HepG2 (cell line): ENCODE data around the gene PDCL3. TPM values are rescaled to one million over a fixed set of nuclear protein-coding genes. Genes with fewer than 3 reads are reported as not detected.

Experiments
- HOXA3 ChIP-seq: sonication (generic); formaldehyde crosslinking; IDR thresholded peaks from 2 replicates; pipeline ENCODE4 v1.5.0; 2020; ENCODE audit warnings: missing genetic modification reagents
- NRL ChIP-seq: sonication (generic); formaldehyde crosslinking; IDR thresholded peaks from 2 replicates; pipeline ENCODE4 v1.5.0; 2020; ENCODE audit warnings: missing genetic modification reagents, mild to moderate bottlenecking, moderate library complexity, borderline replicate concordance
- PHF5A ChIP-seq: IDR thresholded peaks from one replicate; pipeline ENCODE4 v1.6.1; 2018; ENCODE audit warnings: low read depth, missing genetic modification reagents; ENCODE audit not compliant: unreplicated experiment
- TAF1 ChIP-seq: sonication (generic); formaldehyde crosslinking; IDR thresholded peaks from 2 replicates; pipeline ENCODE4 v1.4.0; 2020; ENCODE audit warnings: missing genetic modification reagents
- ZNF138 ChIP-seq: sonication (generic); formaldehyde crosslinking; IDR thresholded peaks from 2 replicates; pipeline ENCODE4 v1.5.0; 2020; ENCODE audit warnings: mild to moderate bottlenecking, low read depth, missing genetic modification reagents
- ZNF205 ChIP-seq: IDR thresholded peaks from 2 replicates; pipeline ENCODE4 v1.6.1; 2018; ENCODE audit warnings: missing biosample characterization, missing genetic modification reagents
- ZNF354B ChIP-seq: sonication (generic); formaldehyde crosslinking; IDR thresholded peaks from 2 replicates; pipeline ENCODE4 v1.8.0; 2022; ENCODE audit warnings: mild to moderate bottlenecking, missing genetic modification reagents
- ZNF510 ChIP-seq: sonication (generic); formaldehyde crosslinking; IDR thresholded peaks from 2 replicates; pipeline ENCODE4 v1.4.0; 2020; ENCODE audit warnings: low read depth, mild to moderate bottlenecking, missing genetic modification reagents
- ZNF780A ChIP-seq: sonication (generic); formaldehyde crosslinking; IDR thresholded peaks from 2 replicates; pipeline ENCODE4 v1.8.0; 2022; ENCODE audit warnings: mild to moderate bottlenecking, missing genetic modification reagents, moderate library complexity
- polyA plus RNA-seq, 8 experiments: library from polyadenylated mRNA; depleted of rRNA in 3 of 8; stranded (reverse) in 7 of 8; unstranded in 1 of 8; fragments of >200 nt; fragmentation: Illumina TruSeq in 4 of 8; extraction: Trizol in 4 of 8; gene quantifications; 2 replicates each; pipeline versions ENCODE4 v1.2.1 to v1.2.3, GENCODE V29; 2011 to 2016; ENCODE audit warnings: low read depth in 4 of 8, missing spikeins in 1 of 8, mixed read lengths in 1 of 8; ENCODE audit not compliant: insufficient read depth in 1 of 8
- total RNA-seq, 5 experiments: library from RNA; depleted of rRNA; stranded (reverse); fragments of >200 nt; fragmentation: Illumina TruSeq; extraction: Trizol; gene quantifications; 2 replicates each; pipeline ENCODE4 v1.2.3, GENCODE V29; 2016; ENCODE audit warnings: low read depth in 1 of 5
- TF ChIP-seq, protein P1 (sequence below): IDR thresholded peaks from 2 replicates; pipeline ENCODE4 v1.6.1; 2016; ENCODE audit warnings: control low read depth
- TF ChIP-seq, protein P2 (sequence below): sonication (generic); formaldehyde crosslinking; IDR thresholded peaks from 2 replicates; pipeline ENCODE4 v1.4.0; 2020; ENCODE audit warnings: mild to moderate bottlenecking, missing genetic modification reagents
- TF ChIP-seq, protein P3 (sequence below): sonication (generic); formaldehyde crosslinking; IDR thresholded peaks from 2 replicates; pipeline ENCODE4 v1.8.0; 2022; ENCODE audit warnings: missing genetic modification reagents, mild to moderate bottlenecking, inconsistent platforms, borderline replicate concordance
- TF ChIP-seq, protein P4 (sequence below): sonication (generic); formaldehyde crosslinking; IDR thresholded peaks from 2 replicates; pipeline ENCODE4 v1.4.0; 2020; ENCODE audit warnings: mild to moderate bottlenecking, missing genetic modification reagents
- TF ChIP-seq, protein P5 (sequence below): IDR thresholded peaks from 2 replicates; pipeline ENCODE4 v1.6.1; 2016; ENCODE audit warnings: mild to moderate bottlenecking, missing biosample characterization, missing genetic modification reagents

The PDCL3 gene
- total and polyA plus RNA-seq, 2 of the 13 experiments (the other 11 are each of a cell fraction or from before 2014, with no cell fraction given), result 14.4 to 24.4 TPM

DNA sequence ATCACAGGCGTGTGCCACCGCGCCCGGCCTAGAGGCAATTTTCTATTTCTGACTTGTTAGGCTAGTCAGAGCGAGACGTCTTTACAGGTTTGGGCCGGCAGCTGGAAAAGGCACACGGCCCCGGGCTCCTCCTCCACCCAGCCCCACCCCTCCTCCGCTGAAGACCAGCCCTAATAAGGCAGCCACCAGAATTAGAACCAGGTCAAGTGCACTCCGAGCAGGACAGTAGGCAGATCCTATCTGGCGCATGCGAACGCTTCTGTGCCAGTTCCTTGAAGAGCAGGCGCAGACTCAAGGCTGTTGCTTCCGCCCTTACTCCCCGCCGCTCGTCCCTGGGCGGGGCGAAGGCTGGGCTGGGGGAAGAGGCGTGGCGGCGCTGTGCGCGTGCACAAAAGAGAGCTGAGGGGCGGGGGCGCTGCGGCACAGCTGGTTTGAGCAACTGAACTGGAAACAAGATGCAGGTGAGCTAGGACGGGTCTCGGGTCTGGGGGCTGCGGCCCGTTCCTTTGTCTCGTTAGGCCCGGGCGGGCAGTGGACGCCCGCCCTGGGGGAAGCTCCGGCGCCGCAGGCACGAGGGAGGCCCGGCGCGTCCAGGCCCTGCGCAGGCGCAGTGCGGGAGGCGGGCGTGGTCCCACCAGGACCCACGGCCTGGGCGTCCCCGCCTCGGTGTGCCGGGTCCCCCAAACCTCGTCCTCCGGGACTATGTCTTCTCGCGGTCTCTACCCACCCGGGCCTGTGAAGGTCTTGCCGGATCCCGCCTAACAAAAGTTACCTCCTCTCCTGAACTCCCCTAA, at the start of gene PDCL3 (continued):
- TF ChIP-seq PHF5A (peak; percentile 42), ZNF510 (CRISPR knock-in tag) (peak; percentile 89), TAF1 (CRISPR knock-in tag) (peak; percentile 80), NRL (CRISPR knock-in tag) (peak; percentile 91; the same call in 1 of the 2 replicates), ZNF354B (no peak; the same call in 1 of the 2 replicates), ZNF780A (CRISPR knock-in tag) (no peak), HOXA3 (peak; percentile 76), ZNF205 (no peak), ZNF138 (CRISPR knock-in tag) (peak; percentile 91; the same call in 1 of the 2 replicates)
- TF ChIP-seq, protein P1, sequence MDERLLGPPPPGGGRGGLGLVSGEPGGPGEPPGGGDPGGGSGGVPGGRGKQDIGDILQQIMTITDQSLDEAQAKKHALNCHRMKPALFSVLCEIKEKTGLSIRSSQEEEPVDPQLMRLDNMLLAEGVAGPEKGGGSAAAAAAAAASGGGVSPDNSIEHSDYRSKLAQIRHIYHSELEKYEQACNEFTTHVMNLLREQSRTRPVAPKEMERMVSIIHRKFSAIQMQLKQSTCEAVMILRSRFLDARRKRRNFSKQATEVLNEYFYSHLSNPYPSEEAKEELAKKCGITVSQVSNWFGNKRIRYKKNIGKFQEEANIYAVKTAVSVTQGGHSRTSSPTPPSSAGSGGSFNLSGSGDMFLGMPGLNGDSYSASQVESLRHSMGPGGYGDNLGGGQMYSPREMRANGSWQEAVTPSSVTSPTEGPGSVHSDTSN (CRISPR knock-in tag), result no peak
- TF ChIP-seq, protein P2, sequence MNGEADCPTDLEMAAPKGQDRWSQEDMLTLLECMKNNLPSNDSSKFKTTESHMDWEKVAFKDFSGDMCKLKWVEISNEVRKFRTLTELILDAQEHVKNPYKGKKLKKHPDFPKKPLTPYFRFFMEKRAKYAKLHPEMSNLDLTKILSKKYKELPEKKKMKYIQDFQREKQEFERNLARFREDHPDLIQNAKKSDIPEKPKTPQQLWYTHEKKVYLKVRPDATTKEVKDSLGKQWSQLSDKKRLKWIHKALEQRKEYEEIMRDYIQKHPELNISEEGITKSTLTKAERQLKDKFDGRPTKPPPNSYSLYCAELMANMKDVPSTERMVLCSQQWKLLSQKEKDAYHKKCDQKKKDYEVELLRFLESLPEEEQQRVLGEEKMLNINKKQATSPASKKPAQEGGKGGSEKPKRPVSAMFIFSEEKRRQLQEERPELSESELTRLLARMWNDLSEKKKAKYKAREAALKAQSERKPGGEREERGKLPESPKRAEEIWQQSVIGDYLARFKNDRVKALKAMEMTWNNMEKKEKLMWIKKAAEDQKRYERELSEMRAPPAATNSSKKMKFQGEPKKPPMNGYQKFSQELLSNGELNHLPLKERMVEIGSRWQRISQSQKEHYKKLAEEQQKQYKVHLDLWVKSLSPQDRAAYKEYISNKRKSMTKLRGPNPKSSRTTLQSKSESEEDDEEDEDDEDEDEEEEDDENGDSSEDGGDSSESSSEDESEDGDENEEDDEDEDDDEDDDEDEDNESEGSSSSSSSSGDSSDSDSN (CRISPR knock-in tag), result peak; percentile 67
- TF ChIP-seq, protein P3, sequence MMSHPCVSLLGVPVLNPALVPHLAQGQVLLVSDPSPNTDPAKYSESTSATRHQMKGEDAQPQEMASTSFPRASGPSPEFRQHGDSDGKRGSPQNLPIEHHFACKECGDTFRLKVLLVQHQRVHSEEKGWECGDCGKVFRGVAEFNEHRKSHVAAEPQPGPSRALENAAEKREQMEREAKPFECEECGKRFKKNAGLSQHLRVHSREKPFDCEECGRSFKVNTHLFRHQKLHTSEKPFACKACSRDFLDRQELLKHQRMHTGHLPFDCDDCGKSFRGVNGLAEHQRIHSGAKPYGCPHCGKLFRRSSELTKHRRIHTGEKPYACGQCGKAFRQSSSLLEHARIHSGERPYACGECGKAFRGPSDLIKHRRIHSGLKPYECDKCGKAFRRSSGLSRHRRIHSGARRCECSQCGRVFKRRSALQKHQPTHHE (CRISPR knock-in tag), result peak; percentile 89; the same call in 1 of the 2 replicates
- TF ChIP-seq, protein P4, sequence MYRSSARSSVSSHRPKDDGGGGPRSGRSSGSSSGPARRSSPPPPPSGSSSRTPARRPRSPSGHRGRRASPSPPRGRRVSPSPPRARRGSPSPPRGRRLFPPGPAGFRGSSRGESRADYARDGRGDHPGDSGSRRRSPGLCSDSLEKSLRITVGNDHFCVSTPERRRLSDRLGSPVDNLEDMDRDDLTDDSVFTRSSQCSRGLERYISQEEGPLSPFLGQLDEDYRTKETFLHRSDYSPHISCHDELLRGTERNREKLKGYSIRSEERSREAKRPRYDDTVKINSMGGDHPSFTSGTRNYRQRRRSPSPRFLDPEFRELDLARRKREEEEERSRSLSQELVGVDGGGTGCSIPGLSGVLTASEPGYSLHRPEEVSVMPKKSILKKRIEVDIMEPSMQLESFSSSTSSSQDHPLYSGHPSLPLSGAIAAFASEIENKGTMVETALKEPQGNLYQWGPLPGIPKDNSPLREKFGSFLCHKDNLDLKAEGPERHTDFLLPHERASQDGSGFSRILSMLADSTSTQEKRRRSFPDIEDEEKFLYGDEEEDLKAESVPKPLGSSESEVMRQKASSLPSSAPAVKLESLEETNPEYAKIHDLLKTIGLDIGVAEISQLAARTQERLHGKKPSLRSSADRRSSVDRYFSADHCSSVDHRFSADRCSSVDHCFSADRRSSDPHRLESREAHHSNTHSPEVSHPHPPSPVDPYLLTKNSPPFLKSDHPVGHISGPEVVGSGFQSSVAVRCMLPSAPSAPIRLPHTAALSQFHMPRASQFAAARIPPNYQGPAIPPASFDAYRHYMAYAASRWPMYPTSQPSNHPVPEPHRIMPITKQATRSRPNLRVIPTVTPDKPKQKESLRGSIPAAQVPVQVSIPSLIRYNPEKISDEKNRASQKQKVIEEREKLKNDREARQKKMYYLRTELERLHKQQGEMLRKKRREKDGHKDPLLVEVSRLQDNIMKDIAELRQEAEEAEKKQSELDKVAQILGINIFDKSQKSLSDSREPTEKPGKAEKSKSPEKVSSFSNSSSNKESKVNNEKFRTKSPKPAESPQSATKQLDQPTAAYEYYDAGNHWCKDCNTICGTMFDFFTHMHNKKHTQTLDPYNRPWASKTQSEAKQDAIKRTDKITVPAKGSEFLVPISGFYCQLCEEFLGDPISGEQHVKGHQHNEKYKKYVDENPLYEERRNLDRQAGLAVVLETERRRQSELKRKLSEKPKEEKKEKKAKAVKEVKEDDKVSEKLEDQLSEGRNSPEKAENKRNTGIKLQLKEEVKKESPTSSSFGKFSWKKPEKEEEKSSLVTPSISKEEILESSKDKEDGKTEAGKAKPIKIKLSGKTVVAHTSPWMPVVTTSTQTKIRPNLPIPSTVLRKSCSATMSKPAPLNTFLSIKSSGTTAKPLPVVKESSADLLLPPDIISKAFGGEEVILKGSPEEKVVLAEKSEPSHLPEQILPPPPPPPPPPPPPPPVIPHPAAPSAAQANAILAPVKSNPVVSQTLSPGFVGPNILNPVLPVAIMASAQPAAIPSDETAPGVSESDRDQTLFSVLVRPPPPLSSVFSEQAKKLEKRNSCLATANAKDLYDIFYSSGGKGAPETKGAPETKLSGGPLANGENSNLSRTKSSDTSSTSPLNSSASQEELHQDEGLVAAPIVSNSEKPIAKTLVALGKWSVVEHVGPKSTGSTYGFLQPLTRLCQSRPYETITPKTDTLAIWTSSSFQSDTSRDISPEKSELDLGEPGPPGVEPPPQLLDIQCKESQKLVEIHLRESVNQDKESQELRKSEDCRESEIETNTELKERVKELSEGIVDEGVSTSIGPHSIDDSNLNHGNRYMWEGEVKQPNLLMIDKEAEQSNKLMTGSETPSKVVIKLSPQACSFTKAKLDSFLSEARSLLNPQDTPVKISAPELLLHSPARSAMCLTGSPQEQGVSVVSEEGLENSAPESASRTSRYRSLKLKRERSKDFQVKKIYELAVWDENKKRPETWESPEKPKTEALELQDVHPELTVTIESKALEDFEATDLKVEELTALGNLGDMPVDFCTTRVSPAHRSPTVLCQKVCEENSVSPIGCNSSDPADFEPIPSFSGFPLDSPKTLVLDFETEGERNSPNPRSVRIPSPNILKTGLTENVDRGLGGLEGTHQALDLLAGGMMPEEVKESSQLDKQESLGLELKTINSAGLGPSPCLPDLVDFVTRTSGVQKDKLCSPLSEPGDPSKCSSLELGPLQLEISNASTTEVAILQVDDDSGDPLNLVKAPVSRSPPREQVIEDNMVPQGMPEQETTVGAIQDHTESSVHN (CRISPR knock-in tag), result 0 out of 2 replicates have a peak, but pooled peaks have one; percentile 35
- TF ChIP-seq, protein P5, sequence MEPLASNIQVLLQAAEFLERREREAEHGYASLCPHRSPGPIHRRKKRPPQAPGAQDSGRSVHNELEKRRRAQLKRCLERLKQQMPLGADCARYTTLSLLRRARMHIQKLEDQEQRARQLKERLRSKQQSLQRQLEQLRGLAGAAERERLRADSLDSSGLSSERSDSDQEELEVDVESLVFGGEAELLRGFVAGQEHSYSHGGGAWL (CRISPR knock-in tag), result peak; percentile 78; the same call in 1 of the 2 replicates
